Panc1 (cell line): ENCODE results near the gene CSNK1G1.
"Not testable (repeated sequence)": the region's sequence is repeated elsewhere in the genome, so short reads cannot be mapped to it uniquely, and the experiment has no call there.

Experiments used
- POLR2AphosphoS5 ChIP-seq: IDR thresholded peaks from 2 replicates; pipeline ENCODE4 v1.6.1; 2012; ENCODE audit warnings: mild to moderate bottlenecking, low read depth, low read length, moderate library complexity
- SIN3A ChIP-seq: IDR thresholded peaks from 2 replicates; pipeline ENCODE4 v1.6.1; 2012; ENCODE audit warnings: low read depth, mild to moderate bottlenecking, low read length, moderate library complexity, borderline replicate concordance; ENCODE audit not compliant: insufficient read depth
- TCF7L2 ChIP-seq: IDR thresholded peaks from 2 replicates; pipeline ENCODE4 v1.6.1; 2011; ENCODE audit warnings: mild to moderate bottlenecking, low read depth, low read length, inconsistent platforms
- TF ChIP-seq, protein P1 (sequence below): fragments of 450-650 bp; IDR thresholded peaks from 2 replicates; pipeline ENCODE4 v1.5.1; 2017; ENCODE audit warnings: mild to moderate bottlenecking
- TF ChIP-seq, protein P2 (sequence below), 2 experiments: IDR thresholded peaks; 2 replicates each; pipeline ENCODE4 v1.6.1; 2011 to 2012; ENCODE audit warnings: low read depth in 2 of 2, control low read depth in 1 of 2, low read length in 1 of 2, mild to moderate bottlenecking in 1 of 2, moderate library complexity in 1 of 2; ENCODE audit not compliant: insufficient read depth in 1 of 2

DNA sequence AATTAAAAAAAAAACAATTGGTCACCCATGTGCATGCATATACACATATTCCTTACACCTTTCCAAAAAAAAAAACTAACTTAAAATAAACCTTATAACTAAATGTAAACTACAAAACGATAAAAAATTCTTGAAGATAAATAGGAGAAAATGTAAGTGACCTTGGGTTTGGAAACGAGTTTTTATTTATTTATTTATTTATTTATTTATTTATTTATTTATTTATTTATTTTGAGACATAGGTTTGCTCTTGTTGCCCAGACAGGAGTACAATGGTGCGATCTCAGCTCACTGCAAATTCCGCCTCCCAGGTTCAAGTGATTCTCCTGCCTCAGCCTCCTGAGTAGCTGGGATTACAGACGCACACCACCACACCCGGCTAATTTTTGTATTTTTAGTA, 9.7 kb downstream of the CSNK1G1 start:
- TF ChIP-seq, protein P1, sequence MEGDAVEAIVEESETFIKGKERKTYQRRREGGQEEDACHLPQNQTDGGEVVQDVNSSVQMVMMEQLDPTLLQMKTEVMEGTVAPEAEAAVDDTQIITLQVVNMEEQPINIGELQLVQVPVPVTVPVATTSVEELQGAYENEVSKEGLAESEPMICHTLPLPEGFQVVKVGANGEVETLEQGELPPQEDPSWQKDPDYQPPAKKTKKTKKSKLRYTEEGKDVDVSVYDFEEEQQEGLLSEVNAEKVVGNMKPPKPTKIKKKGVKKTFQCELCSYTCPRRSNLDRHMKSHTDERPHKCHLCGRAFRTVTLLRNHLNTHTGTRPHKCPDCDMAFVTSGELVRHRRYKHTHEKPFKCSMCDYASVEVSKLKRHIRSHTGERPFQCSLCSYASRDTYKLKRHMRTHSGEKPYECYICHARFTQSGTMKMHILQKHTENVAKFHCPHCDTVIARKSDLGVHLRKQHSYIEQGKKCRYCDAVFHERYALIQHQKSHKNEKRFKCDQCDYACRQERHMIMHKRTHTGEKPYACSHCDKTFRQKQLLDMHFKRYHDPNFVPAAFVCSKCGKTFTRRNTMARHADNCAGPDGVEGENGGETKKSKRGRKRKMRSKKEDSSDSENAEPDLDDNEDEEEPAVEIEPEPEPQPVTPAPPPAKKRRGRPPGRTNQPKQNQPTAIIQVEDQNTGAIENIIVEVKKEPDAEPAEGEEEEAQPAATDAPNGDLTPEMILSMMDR, result not testable (repeated sequence)
- not testable (repeated sequence) for TF ChIP-seq POLR2AphosphoS5, SIN3A, TCF7L2
- TF ChIP-seq, protein P2, sequence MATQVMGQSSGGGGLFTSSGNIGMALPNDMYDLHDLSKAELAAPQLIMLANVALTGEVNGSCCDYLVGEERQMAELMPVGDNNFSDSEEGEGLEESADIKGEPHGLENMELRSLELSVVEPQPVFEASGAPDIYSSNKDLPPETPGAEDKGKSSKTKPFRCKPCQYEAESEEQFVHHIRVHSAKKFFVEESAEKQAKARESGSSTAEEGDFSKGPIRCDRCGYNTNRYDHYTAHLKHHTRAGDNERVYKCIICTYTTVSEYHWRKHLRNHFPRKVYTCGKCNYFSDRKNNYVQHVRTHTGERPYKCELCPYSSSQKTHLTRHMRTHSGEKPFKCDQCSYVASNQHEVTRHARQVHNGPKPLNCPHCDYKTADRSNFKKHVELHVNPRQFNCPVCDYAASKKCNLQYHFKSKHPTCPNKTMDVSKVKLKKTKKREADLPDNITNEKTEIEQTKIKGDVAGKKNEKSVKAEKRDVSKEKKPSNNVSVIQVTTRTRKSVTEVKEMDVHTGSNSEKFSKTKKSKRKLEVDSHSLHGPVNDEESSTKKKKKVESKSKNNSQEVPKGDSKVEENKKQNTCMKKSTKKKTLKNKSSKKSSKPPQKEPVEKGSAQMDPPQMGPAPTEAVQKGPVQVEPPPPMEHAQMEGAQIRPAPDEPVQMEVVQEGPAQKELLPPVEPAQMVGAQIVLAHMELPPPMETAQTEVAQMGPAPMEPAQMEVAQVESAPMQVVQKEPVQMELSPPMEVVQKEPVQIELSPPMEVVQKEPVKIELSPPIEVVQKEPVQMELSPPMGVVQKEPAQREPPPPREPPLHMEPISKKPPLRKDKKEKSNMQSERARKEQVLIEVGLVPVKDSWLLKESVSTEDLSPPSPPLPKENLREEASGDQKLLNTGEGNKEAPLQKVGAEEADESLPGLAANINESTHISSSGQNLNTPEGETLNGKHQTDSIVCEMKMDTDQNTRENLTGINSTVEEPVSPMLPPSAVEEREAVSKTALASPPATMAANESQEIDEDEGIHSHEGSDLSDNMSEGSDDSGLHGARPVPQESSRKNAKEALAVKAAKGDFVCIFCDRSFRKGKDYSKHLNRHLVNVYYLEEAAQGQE (IDR thresholded peaks at IDR 0.05; ENCODE audit: insufficient read depth in 1 of 2, low read depth in 2 of 2, low read length in 1 of 2), result not testable (repeated sequence)
